Tibial nerve (tissue), 4 donors: ENCODE results near the gene KIZ. TPM values are rescaled to one million over a fixed set of nuclear protein-coding genes. Genes with fewer than 3 reads are reported as not detected.

ENCODE experiments used
- DNase-seq, 2 donors: peaks; one replicate each; pipeline ENCODE4 v3.0.0-alpha.2; 2019; ENCODE audit warnings: low spot score in 2 of 2
- H3K27ac ChIP-seq, 4 donors: fragments of 200-600 bp; sonication (generic) in 3 of 4; one replicate each; pipeline ENCODE4 v1.5.1; 2017 to 2019; ENCODE audit warnings: mild to moderate bottlenecking in 1 of 4
- H3K27me3 ChIP-seq, 2 donors: fragments of 200-600 bp; sonication (generic) in 1 of 2; one replicate each; pipeline versions ENCODE4 v1.5.1 to v1.6.0; 2017 to 2019
- H3K36me3 ChIP-seq, 3 donors: fragments of 200-600 bp; sonication (generic); one replicate each; pipeline ENCODE4 v1.5.1; 2018 to 2019
- H3K4me1 ChIP-seq, 4 donors: fragments of 200-600 bp; sonication (generic) in 3 of 4; one replicate each; pipeline ENCODE4 v1.5.1; 2017 to 2019
- H3K4me3 ChIP-seq, 4 donors: fragments of 200-600 bp; sonication (generic) in 3 of 4; one replicate each; pipeline ENCODE4 v1.5.1; 2017 to 2019; ENCODE audit warnings: mild to moderate bottlenecking in 1 of 4, moderate library complexity in 1 of 4
- H3K9me3 ChIP-seq, 4 donors: fragments of 200-600 bp; sonication (generic) in 3 of 4; one replicate each; pipeline ENCODE4 v1.5.1; 2017 to 2019
- CTCF ChIP-seq, 5 experiments: fragments of 200-600 bp in 3 of 5; fragments of 450-650 bp in 2 of 5; sonication (generic) in 3 of 5; IDR thresholded peaks; one replicate each; pipeline ENCODE4 v1.5.1; 2016 to 2019; ENCODE audit warnings: antibody characterized with exemption in 5 of 5, mild to moderate bottlenecking in 3 of 5, moderate library complexity in 2 of 5
- EP300 ChIP-seq, 2 donors: sonication (generic); formaldehyde crosslinking; IDR thresholded peaks; one replicate each; pipeline ENCODE4 v1.6.1; 2017; ENCODE audit warnings: antibody characterized with exemption in 2 of 2, mild to moderate bottlenecking in 1 of 2
- POLR2A ChIP-seq, 2 donors: fragments of 450-650 bp; IDR thresholded peaks; one replicate each; pipeline ENCODE4 v1.6.1; 2017; ENCODE audit warnings: antibody characterized with exemption in 2 of 2, mild to moderate bottlenecking in 2 of 2, moderate library complexity in 2 of 2
- WGBS, 2 donors: methylation state at CpG; one replicate each; pipeline ENCODE4 v1.1.5; 2018; 5-methylcytosine and 5-hydroxymethylcytosine counted together
- total RNA-seq, 4 donors: library from RNA; depleted of rRNA; stranded (reverse); fragments of >200 nt; gene quantifications; one replicate each; pipeline ENCODE4 v1.1.0, GENCODE V29; 2016

The KIZ gene
- total RNA-seq, 4 donors from 2014 or later: 19.8 to 58.6 (median 54.9) TPM

GRCh38 chr20:21101932-21102575, 23.8 kb upstream of the KIZ start:
- Histone ChIP-seq H3K27me3 (peaks cover 17 to 100% of the 10 kb centered on the region in 2 donors), H3K4me3 (peak overlapping the region; percentile 8 to 51 (median 29)), H3K36me3 (no peaks in the 10 kb centered on the region), H3K4me1 (peaks cover 0 to 61% (median 37%) of the 10 kb centered on the region in 4 donors), H3K9me3 (no peaks in the 10 kb centered on the region), H3K27ac (peak overlapping the region in 1 of 4 donors; percentile 40)
- TF ChIP-seq POLR2A (IDR thresholded peaks at IDR 0.05) (no peak), EP300 (IDR thresholded peaks at IDR 0.05) (no peak), CTCF (IDR thresholded peaks at IDR 0.05) (no peak)
- 4 to 5% methylated on average over 15 to 35 of the region's 35 CpGs for WGBS, 2 donors
- DNase-seq: no peak

DNA sequence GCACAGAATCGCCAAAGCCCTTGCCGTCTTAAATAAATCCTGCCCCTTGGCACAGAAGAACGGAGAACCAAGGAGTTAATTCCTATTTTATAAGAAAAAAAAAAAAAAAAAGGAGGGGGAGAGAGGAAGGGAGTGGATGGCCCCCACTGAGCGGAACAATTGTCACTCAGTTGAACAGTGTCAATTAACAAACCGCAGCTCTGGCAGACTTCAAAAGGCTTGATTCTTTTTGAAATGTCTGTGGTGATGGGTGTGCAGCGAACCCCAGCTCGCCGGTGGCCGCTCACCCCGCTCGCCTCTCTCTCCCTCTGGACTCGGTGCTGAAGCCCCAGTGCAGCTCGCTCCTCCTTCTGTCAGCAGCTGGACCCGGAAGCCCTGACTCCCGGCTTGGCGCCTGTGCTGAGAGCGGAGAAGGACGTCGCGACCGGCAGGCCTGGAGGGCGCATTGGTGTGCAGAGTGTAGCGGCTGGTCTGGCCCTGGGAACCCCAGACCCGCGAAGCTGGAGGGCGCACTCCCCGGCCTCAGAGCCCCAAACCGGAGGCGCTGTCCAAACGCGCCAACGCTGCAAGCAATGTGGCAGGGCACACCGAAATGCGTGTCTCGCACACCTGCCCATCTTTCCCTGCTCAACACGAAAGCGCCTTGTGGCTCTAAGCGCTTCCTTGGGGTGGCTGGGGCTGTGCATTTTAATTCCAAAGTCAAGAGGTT, 23.1 kb upstream of the KIZ start:
- no peaks in the 10 kb centered on the region for H3K9me3 ChIP-seq
- H3K27me3 ChIP-seq: peaks cover 17 to 100% of the 10 kb centered on the region in 2 donors
- no peak overlapping the region for H3K27ac ChIP-seq
- no peak for TF ChIP-seq CTCF (IDR thresholded peaks at IDR 0.05)
- no peak for TF ChIP-seq POLR2A (IDR thresholded peaks at IDR 0.05)
- no peak for TF ChIP-seq EP300 (IDR thresholded peaks at IDR 0.05)
- H3K4me1 ChIP-seq: peaks cover 0 to 61% (median 37%) of the 10 kb centered on the region in 4 donors
- no peak for DNase-seq
- H3K36me3 ChIP-seq: no peaks in the 10 kb centered on the region
- H3K4me3 ChIP-seq: peak overlapping the region in 3 of 4 donors; percentile 22 to 51 (median 45)
- 2 to 4% methylated on average over 33 to 36 of the region's 38 CpGs for WGBS, 2 donors

DNA sequence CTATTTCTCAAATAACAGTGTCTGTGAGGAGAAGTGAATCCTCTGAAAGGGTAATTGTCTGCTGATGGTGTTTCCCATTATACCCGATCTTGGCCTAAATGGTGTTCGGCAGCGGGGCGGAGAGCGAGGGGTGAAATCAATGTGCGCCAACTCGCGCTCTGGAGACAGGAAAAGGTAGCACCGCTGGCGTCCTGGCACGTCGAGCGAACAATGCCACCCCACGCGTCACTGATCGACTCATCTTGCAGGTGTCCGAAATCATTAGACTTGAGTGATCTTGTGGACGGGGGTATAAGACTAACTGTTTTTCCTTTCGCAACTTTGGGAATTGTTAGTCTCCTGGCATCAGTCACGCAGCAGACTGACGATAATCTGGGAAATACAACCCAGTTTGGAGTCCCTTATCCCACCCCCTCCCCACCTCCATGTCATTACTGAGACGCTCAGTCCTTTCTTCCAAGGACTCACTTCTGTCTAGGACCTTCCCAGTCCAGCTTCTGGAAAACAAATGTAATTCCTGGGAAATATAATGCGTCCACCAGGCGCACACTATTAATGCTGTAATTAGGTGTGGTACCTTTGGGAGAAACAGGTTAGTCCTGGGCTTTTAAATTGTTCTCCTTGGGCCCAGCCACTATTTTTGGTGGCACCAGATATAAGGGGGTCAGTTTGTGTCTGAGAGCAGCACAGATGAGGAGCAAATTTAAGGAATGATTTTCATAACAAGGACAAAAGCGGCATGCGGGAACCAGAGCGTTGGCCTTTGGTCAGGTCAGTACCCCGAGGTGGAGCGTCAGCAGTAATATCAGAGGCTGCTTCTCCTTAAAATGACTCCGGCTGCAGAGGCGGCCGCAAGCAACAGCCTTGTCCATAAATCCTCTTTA, 22.1 kb upstream of the KIZ start:
- Histone ChIP-seq H3K36me3 (no peaks in the 10 kb centered on the region), H3K4me1 (peaks cover 0 to 61% (median 37%) of the 10 kb centered on the region in 4 donors), H3K9me3 (no peaks in the 10 kb centered on the region), H3K4me3 (no peak overlapping the region), H3K27ac (no peak overlapping the region), H3K27me3 (peaks cover 17 to 100% of the 10 kb centered on the region in 2 donors)
- TF ChIP-seq POLR2A (IDR thresholded peaks at IDR 0.05) (no peak), EP300 (IDR thresholded peaks at IDR 0.05) (no peak), CTCF (IDR thresholded peaks at IDR 0.05) (no peak)
- WGBS, 2 donors: 10 to 12% methylated on average over 32 of the region's 32 CpGs
- no peak for DNase-seq

- H3K36me3 ChIP-seq: no peaks in the 10 kb centered on the region
- peaks cover 17 to 98% of the 10 kb centered on the region in 2 donors for H3K27me3 ChIP-seq
- DNase-seq: no peak
- WGBS, 2 donors: 11 to 13% methylated on average over 5 of the region's 5 CpGs
- no peak for TF ChIP-seq CTCF (IDR thresholded peaks at IDR 0.05)
- TF ChIP-seq EP300 (IDR thresholded peaks at IDR 0.05): no peak
- TF ChIP-seq POLR2A (IDR thresholded peaks at IDR 0.05): no peak
- no peaks in the 10 kb centered on the region for H3K9me3 ChIP-seq
- H3K4me3 ChIP-seq: no peak overlapping the region
- H3K4me1 ChIP-seq: peaks cover 0 to 61% (median 37%) of the 10 kb centered on the region in 4 donors
- H3K27ac ChIP-seq: no peak overlapping the region
These were observed 21.5 kb upstream of the KIZ start for GRCh38 chr20:21104466-21104761.
